Left lobe of liver (tissue), 2 donors: Measurements from ENCODE around the gene ZNF8. TPM values are rescaled to one million over a fixed set of nuclear protein-coding genes. Genes with fewer than 3 reads are reported as not detected.
A peak's percentile ranks its signal among the peaks of the same experiment; 100 is the strongest.
"Not testable (repeated sequence)": the region's sequence is repeated elsewhere in the genome, so short reads cannot be mapped to it uniquely, and the experiment has no call there.

Experiments
- ATAC-seq: fragments of 200-7000 bp; cut with Tn5 transposase; one replicate; pipeline ENCODE4 v1.9.1; 2020; ENCODE audit warnings: mild to moderate bottlenecking, moderate library complexity
- DNase-seq: peaks from one replicate; pipeline ENCODE4 v3.0.0-alpha.2; 2020; ENCODE audit warnings: low spot score
- total RNA-seq: library from RNA; stranded (reverse); gene quantifications from one replicate; pipeline ENCODE4 v1.2.1, GENCODE V29; 2021
- donor health status: DM: no; HTN: no; CAD: no; lungs with moderate emphysema.
- donor health status: DM: no; HTN: yes; CAD: no.

Gene ZNF8
- total RNA-seq, 1 donor from 2014 or later: 1.8 TPM

GRCh38 chr19:58334691-58335249 is 56.0 kb downstream of the ZNF8 start:
- ATAC-seq (no peak), DNase-seq (no peak)

DNA sequence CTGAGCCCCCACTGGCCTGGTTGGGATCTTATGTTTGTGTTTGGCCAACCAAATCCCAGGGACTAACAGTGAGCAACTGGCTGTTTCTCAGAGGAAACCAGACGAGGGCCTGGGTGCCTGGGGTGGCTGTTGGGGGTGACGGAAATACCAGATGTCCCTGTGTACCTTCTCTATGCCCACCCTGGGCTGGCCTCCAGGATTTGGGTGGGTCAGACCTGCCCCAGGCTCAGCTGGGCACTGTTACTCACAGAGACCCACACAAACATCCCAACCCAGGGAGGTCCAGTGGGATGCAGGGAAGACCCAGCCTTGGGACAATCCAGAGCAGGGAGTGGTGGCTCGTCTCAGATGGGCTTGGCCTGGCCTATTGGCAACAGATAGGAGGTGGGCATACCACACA is 56.9 kb downstream of the ZNF8 start:
- ATAC-seq: no peak
- no peak for DNase-seq

DNA sequence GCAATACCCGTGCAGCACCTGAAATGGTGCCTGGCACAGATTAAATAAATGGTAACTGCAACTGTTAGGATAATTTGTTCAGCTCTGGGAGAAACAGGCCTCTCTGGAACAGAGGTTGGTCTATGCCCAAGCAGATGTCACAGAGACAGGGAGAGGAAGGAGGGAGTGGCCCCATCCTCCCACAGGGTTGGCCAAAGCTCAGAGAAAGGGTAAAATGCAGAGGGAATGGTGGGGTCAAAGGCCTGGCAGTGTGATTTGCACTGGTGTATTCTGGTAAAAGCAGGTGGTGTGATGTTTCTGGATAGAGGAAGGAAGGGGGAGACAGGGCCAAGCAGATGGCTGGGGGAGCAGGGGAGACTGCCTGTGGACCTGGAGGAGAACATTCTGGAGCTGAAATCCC is 57.5 kb downstream of the ZNF8 start:
- DNase-seq (peak; percentile 81), ATAC-seq (peak; percentile 87)

DNA sequence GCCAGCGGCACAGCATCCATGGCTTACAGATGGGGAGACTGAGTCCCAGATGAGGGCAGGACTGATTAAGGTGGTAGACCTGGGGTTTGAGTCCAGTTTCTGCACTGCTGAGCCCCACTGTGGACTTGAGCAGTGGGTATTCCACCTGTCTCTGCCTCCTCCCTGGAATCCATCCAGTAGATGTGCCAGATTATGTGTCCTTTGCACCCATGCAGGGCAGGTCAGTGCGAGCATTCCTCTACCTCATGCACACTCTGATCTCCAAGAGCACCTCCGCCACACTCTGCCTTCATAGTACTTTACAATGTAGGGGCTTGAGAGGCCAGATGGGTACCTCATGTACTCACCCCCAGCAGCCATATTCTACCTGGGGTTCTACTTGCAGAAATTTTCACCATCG is 58.1 kb downstream of the ZNF8 start:
- ATAC-seq: peak; percentile 84
- DNase-seq: peak; percentile 87

GRCh38 chr19:58338336-58338735 is 59.6 kb downstream of the ZNF8 start:
- ATAC-seq (no peak), DNase-seq (no peak)

DNA sequence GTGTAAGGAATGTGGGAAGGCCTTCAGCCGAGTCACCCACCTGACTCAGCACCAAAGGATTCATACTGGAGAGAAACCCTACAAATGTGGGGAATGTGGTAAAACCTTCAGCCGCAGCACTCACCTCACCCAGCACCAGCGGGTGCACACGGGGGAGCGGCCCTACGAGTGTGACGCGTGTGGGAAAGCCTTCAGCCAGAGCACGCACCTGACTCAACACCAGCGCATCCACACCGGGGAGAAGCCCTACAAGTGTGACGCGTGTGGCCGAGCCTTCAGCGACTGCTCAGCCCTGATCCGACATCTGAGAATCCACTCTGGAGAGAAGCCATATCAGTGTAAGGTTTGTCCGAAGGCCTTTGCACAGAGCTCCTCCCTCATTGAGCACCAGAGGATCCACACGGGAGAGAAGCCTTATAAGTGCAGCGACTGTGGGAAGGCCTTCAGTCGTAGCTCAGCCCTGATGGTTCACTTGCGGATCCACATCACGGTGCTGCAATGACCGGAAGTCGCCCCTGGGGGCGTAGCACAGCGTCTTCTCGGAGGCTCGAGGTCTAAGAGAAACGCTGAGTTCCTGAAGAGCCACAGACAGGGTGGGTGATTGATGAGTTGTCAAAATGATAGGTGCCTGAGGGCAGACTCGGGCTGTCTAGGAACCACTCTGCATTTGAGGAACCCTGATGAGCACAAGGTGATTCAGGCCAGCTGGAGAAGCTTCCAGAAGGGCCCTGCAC is 60.2 kb downstream of the ZNF8 start:
- DNase-seq (no peak), ATAC-seq (no peak)

DNA sequence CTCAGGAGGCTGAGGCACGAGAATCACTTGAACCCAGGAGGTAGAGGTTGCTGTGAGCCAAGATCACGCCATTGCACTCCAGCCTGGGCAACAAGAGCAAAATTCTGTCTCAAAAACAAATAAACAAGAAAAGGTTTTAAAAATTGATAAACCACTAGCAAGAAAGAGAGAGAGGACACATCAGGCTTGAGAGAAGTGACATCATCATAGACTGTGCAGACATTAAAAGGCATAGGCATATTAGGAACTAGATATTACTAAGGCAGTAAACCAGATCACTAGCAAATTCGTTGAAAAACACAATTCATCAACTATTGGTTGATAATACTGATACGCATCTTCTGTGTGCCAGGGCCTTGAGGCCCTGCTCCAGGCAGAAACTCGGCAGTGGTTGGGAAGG is 66.8 kb downstream of the ZNF8 start:
- DNase-seq: no peak
- ATAC-seq: no peak

DNA sequence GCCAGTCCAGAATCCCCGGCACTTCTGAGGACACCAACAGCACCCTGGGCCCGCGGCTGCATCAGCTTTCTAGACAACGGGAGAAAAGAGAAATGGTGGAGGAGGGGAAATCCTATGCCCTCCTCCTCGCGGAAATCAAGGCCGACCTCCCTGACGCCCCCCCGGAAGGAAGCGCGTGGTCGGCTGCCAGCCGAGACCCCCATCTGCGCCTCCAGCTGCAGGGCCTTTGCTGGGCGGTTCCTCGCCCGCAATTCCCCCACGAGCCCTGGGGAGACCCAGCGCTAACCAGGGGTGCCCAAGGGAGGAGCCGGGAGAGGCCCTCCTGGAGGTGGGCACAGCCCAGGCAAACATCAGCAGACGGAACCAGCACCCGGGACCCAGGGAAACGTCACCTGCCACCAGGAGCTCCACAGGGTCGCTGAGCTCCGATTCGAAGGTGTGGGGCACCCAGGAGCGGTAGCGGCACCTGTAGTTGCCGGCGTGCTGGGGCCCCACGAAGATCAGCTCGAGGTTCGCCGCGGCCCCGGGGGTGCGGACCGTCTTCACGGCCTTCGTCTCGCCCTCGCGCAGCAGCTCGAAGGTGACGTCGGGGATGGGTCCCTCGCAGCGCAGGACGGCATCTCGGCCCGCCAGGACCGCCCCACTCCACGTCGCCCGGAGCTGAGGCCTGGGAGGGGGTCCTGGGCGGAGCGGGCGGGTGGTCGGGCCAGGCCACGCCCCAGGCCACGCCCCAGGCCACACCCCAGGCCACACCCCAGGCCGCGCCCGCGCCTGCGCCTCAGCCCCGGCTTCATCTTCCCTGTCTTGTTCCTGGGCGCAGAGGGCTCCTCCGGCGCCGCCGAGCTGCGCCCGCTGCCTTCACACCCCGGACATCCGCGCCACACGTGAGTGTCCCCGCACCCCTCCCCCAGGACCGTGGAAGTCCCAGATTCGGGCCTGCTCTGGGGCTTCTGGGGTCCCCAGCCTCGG is 68.5 kb downstream of the ZNF8 start:
- no peak for DNase-seq
- ATAC-seq: peak; percentile 8

GRCh38 chr19:58348080-58348479 is 69.3 kb downstream of the ZNF8 start:
- not testable (repeated sequence) for DNase-seq, ATAC-seq

DNA sequence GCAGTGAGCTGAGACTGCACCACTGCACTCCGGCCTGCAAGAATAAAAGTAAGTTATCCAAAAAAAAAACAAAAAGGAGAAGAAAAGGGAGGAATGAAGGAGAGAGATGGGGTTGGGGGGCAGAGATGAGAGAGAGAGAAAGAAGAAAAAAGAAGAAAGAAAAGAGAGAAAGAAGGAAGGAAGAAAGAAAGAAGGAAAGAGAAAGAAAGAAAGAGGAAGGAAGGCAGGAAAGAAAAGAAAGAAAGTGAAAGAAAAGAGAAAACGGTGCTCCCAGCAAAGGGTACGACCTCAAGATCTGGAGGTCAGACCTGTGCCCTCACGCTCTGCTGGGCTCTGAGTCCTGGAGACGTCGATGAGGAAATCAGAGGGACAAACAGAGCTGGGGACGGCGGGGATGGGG is 70.8 kb downstream of the ZNF8 start:
- DNase-seq: no peak
- ATAC-seq: peak; percentile 34

DNA sequence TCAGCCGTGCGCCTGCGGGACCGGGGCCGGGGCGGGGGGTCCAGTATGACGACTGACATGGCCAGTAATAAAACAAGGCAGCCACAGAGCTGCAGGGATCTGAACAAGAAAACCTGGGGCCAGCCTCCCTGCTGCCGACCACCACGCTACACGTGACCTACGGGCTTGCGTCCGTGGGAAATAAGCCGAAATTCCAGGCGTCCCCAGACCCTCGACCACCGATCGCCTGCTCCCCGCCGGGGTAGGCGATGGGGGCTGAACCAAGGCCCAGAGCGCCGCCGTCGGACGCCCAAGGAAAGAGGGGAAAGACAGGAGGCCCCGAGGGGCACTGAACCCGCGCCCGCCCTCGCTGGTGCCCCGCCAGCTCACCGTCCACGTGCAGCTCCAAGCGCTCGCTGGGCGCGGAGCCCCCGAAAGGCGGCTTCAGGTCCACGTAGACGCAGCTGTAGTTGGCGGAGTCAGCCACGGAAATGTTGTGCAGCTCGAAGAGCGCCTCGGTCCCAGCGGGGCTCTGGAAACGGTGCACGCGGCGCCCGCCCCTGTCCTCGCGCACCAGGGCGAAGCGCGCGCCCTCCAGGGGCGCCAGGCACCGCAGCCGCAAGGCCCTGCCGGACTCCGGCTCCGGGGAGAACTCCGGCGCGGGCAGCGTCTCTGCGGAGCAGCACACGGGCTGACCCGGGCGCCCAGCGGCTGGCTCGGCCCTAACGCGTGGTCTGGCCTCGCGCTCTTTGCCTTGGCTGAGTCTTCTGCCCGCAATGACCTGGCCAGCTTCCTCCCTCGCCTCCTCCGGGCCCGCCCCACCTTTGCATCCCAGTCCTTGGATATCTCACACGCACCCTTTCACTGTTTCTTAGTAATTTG is 71.5 kb downstream of the ZNF8 start:
- peak; percentile 59 for ATAC-seq
- DNase-seq: peak; percentile 70

GRCh38 chr19:58350871-58351557 is 72.3 kb downstream of the ZNF8 start:
- ATAC-seq (peak; percentile 15), DNase-seq (no peak)

- ATAC-seq: peak; percentile 40
These were observed 72.8 kb downstream of the ZNF8 start for GRCh38 chr19:58351558-58351878.

DNA sequence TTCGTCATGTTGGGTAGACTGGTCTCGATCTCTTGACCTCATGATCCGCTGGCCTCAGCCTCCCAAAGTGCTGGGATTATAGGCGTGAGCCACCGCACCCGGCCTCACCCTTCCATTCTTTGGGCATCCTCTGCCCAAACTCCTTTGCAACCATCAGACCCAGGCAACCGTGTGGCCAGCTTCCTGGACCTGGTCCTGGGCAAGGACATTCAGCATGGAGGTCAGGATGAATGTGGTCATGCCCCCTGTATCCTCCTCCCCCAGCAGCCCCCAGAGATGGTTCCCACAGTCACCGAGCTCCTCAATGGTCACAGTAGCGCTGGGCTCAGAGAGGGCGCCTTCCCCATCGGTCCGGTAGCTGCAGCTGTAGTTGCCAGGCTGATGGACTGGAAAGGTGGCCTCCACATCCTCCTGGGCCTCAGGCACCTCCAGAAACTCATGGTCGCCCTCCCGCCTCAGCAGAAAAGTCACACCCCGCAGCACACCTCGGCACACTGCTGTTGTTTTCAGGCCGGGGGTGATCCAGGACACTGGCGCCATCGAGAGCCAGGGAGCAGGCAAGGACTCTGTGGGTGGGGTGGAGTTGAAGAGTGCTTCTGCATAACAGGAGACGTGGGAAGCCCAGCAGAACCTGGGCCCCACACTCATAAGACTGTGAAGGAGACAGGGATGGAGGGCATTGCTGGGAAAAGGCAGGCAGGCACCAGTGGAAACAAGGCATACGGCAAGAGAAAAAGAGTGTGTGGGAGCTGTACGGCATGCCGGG is 73.4 kb downstream of the ZNF8 start:
- peak; percentile 7 for ATAC-seq
- no peak for DNase-seq

More at GRCh38 chr19:58351558-58351878, 72.8 kb downstream of the ZNF8 start:
- DNase-seq: no peak

Other genes starting within 250 kb of the ZNF8 start
- not detected for gene ZSCAN1, start 244.9 kb upstream of the ZNF8 start, total RNA-seq
- gene ZNF135, start 219.7 kb upstream of the ZNF8 start, total RNA-seq: 0.45 TPM
- gene ZSCAN18, start 180.7 kb upstream of the ZNF8 start, total RNA-seq: 15.4 TPM
- gene ZNF329, start 128.2 kb upstream of the ZNF8 start, total RNA-seq: 5.7 TPM
- gene ZNF274, start 95.9 kb upstream of the ZNF8 start, total RNA-seq: 13.7 TPM
- 10.0 TPM for gene ZNF544, start 50.0 kb upstream of the ZNF8 start, total RNA-seq
- gene ERVK3-1, start 26.4 kb downstream of the ZNF8 start, total RNA-seq: 14.3 TPM
- gene ZSCAN22, start 48.0 kb downstream of the ZNF8 start, total RNA-seq: 2.4 TPM
- 1,433 TPM for gene A1BG, start 74.5 kb downstream of the ZNF8 start, total RNA-seq
- 2.4 TPM for gene ZNF497, start 83.8 kb downstream of the ZNF8 start, total RNA-seq
- gene ZNF837, start 102.1 kb downstream of the ZNF8 start, total RNA-seq: 2.9 TPM
- 311 TPM for gene RPS5, start 108.3 kb downstream of the ZNF8 start, total RNA-seq
- not detected for gene RNF225, start 116.7 kb downstream of the ZNF8 start, total RNA-seq
- gene ZNF584, start 129.7 kb downstream of the ZNF8 start, total RNA-seq: 5.8 TPM
- gene ZNF132, start 161.2 kb downstream of the ZNF8 start, total RNA-seq: 1.9 TPM
- gene ZNF324B, start 172.7 kb downstream of the ZNF8 start, total RNA-seq: 4.6 TPM
- gene ZNF324, start 188.1 kb downstream of the ZNF8 start, total RNA-seq: 2.7 TPM
- gene ZNF446, start 197.4 kb downstream of the ZNF8 start, total RNA-seq: 2.4 TPM
- gene SLC27A5, start 233.0 kb downstream of the ZNF8 start, total RNA-seq: 736 TPM
- 5.0 TPM for gene ZBTB45, start 240.9 kb downstream of the ZNF8 start, total RNA-seq